HFFc6 (cell line): ENCODE results near the gene PREX1. TPM values are rescaled to one million over a fixed set of nuclear protein-coding genes. Genes with fewer than 3 reads are reported as not detected.

Source experiments
- DNase-seq: peaks from one replicate; pipeline ENCODE4 v3.0.0-alpha.2; 2018
- H3K27ac Mint-ChIP-seq: 2 replicates; pipeline ENCODE4 v1.8.0; 2020; ENCODE audit warnings: mild to moderate bottlenecking, mixed read lengths
- H3K27me3 Mint-ChIP-seq: 2 replicates; pipeline ENCODE4 v1.8.0; 2021; ENCODE audit warnings: mild to moderate bottlenecking, moderate library complexity, mixed read lengths; ENCODE audit not compliant: insufficient read depth
- H3K36me3 Mint-ChIP-seq: 2 replicates; pipeline ENCODE4 v1.8.0; 2021; ENCODE audit warnings: low read depth, mixed read lengths
- H3K4me1 Mint-ChIP-seq: 2 replicates; pipeline ENCODE4 v1.8.0; 2020; ENCODE audit warnings: low read depth, mixed read lengths
- H3K4me3 Mint-ChIP-seq: 2 replicates; pipeline ENCODE4 v1.8.0; 2020; ENCODE audit warnings: mild to moderate bottlenecking, moderate library complexity, mixed read lengths
- H3K9me3 Mint-ChIP-seq: 2 replicates; pipeline ENCODE4 v1.8.0; 2020; ENCODE audit warnings: mild to moderate bottlenecking, mixed read lengths
- total RNA-seq, 6 experiments: library from RNA; stranded (reverse); fragmentation: NEBNext Ultra II Directional; extraction: Animal tissue kit (Norgen Biotek cat#: 25700); gene quantifications; 2 replicates in 1 of 6; 3 replicates in 5 of 6; pipeline ENCODE4 v1.2.3, GENCODE V29; 2021
- TF ChIP-seq, protein P1 (sequence below): fragments of 200-600 bp; sonication (generic); IDR thresholded peaks from 2 replicates; pipeline ENCODE4 v1.5.0; 2021; ENCODE audit warnings: antibody characterized with exemption, mild to moderate bottlenecking

The PREX1 gene
- total RNA-seq, 6 experiments from 2014 or later, result 1.8 to 4.1 (median 2.8) TPM

DNA sequence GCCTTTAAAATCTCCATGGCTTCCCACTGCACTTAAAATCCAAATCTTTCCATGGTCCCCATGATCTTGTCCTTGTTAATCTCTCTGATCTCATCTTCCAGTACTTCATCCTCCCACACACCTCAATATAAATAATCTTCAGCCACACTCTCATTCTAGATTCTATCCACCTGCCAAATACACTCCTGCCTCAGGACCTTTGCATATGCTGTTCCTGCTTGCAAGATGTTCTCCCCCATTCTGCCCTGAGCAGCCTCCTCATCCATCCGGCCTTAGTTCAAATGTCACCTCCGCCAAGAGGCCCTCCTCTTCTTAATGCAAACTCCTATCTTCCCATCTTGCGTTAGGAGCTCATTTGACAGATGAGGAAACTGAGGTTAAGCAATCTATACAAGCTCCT lies 77.4 kb downstream of the PREX1 start:
- Mint-ChIP-seq H3K4me1 (no peaks in the 10 kb centered on the region), H3K36me3 (no peaks in the 10 kb centered on the region), H3K27ac (no peak overlapping the region)

DNA sequence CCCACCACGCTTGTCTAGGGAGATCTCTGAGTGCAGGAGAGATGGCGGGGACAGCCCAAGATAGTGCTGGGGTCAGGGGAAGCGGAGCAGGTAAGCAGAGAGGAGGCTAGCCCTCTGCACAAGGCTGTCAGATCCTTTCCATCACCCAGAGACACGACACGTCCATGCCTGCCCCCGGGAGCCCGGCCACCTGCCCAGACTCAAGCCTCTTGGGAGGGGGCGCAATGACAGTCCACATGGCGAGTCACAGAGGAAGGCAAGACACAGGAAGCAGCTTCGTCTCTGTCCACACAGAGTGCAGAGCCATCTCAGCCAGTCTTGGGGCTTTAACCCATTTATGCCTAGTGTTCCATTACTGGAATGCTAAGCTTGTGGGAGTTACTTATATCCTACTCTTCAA lies 78.4 kb downstream of the PREX1 start:
- no peak for DNase-seq
- H3K27me3 Mint-ChIP-seq, result peaks cover 11% of the 10 kb centered on the region
- H3K4me1 Mint-ChIP-seq, result no peaks in the 10 kb centered on the region
- H3K36me3 Mint-ChIP-seq, result no peaks in the 10 kb centered on the region
- TF ChIP-seq, protein P1, sequence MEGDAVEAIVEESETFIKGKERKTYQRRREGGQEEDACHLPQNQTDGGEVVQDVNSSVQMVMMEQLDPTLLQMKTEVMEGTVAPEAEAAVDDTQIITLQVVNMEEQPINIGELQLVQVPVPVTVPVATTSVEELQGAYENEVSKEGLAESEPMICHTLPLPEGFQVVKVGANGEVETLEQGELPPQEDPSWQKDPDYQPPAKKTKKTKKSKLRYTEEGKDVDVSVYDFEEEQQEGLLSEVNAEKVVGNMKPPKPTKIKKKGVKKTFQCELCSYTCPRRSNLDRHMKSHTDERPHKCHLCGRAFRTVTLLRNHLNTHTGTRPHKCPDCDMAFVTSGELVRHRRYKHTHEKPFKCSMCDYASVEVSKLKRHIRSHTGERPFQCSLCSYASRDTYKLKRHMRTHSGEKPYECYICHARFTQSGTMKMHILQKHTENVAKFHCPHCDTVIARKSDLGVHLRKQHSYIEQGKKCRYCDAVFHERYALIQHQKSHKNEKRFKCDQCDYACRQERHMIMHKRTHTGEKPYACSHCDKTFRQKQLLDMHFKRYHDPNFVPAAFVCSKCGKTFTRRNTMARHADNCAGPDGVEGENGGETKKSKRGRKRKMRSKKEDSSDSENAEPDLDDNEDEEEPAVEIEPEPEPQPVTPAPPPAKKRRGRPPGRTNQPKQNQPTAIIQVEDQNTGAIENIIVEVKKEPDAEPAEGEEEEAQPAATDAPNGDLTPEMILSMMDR, result no peak
- no peak overlapping the region for H3K4me3 Mint-ChIP-seq
- H3K9me3 Mint-ChIP-seq, result no peaks in the 10 kb centered on the region
- H3K27ac Mint-ChIP-seq, result no peak overlapping the region

More for the DNA sequence above, 77.4 kb downstream of the PREX1 start:
- no peaks in the 10 kb centered on the region for H3K9me3 Mint-ChIP-seq
- DNase-seq, result no peak
- TF ChIP-seq, protein P1, result no peak
- peaks cover 11% of the 10 kb centered on the region for H3K27me3 Mint-ChIP-seq
- H3K4me3 Mint-ChIP-seq, result no peak overlapping the region

DNA sequence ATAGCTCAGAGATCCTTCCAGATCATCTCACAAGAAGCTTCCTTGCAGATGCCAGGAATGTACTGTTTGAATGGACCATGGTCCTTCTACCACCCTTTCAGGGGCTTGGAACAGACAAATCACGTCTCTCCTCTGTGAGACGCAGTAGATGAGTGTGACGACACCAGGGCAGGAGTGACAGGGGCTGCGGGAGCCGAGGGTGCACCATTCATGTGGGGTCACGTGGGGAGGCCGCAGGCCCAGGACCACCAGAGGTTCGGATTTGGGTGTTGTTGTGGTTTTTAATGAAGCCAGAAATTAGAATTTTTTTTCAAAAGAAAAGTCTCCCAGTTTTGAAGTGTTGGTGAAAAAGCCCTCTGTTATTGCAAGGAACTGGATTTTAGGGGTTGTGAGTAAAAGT lies 79.2 kb downstream of the PREX1 start:
- Mint-ChIP-seq H3K9me3 (no peaks in the 10 kb centered on the region), H3K27ac (no peak overlapping the region), H3K36me3 (no peaks in the 10 kb centered on the region), H3K4me1 (no peaks in the 10 kb centered on the region), H3K27me3 (peaks cover 9% of the 10 kb centered on the region), H3K4me3 (no peak overlapping the region)
- TF ChIP-seq, protein P1, result no peak
- DNase-seq, result no peak

GRCh38 chr20:48747840-48748414 lies 79.9 kb downstream of the PREX1 start:
- Mint-ChIP-seq H3K27me3 (peaks cover 11% of the 10 kb centered on the region), H3K9me3 (no peaks in the 10 kb centered on the region), H3K4me1 (no peaks in the 10 kb centered on the region), H3K27ac (no peak overlapping the region), H3K4me3 (no peak overlapping the region), H3K36me3 (no peaks in the 10 kb centered on the region)
- DNase-seq, result no peak
- TF ChIP-seq, protein P1, result no peak

GRCh38 chr20:48745330-48745729 lies 82.5 kb downstream of the PREX1 start:
- Mint-ChIP-seq H3K4me3 (no peak overlapping the region), H3K4me1 (no peaks in the 10 kb centered on the region)

More at GRCh38 chr20:48745330-48745729, 82.5 kb downstream of the PREX1 start:
- H3K27ac Mint-ChIP-seq, result no peak overlapping the region
- TF ChIP-seq, protein P1, result no peak; the same call in 1 of the 2 replicates
- H3K36me3 Mint-ChIP-seq, result no peaks in the 10 kb centered on the region
- no peak for DNase-seq
- H3K9me3 Mint-ChIP-seq, result no peaks in the 10 kb centered on the region
- H3K27me3 Mint-ChIP-seq, result peaks cover 11% of the 10 kb centered on the region
